Transverse colon (tissue), 4 donors: Measurements from ENCODE around the gene USP30.

Source experiments
- CTCF ChIP-seq, 5 experiments: fragments of 200-600 bp in 3 of 5; fragments of 450-650 bp in 2 of 5; sonication (generic) in 3 of 5; IDR thresholded peaks; 1 replicate in 2 of 5; 2 replicates in 3 of 5; pipeline ENCODE4 v1.5.1; 2016 to 2017; ENCODE audit warnings: antibody characterized with exemption in 5 of 5, inconsistent platforms in 3 of 5, mild to moderate bottlenecking in 2 of 5, moderate library complexity in 1 of 5
- POLR2A ChIP-seq: fragments of 450-650 bp; IDR thresholded peaks from one replicate; pipeline ENCODE4 v1.6.1; 2016; ENCODE audit warnings: antibody characterized with exemption, mild to moderate bottlenecking, moderate library complexity
- POLR2AphosphoS5 ChIP-seq, 3 donors: sonication (generic); formaldehyde crosslinking; IDR thresholded peaks; one replicate each; pipeline ENCODE4 v1.6.1; 2016; ENCODE audit warnings: antibody characterized with exemption in 3 of 3

- TF ChIP-seq CTCF (IDR thresholded peaks at IDR 0.05) (no peak), POLR2A (no peak), POLR2AphosphoS5 (IDR thresholded peaks at IDR 0.05) (no peak)
These were observed 50.1 kb downstream of the USP30 start for GRCh38 chr12:109102491-109102890.
